PC-3 (cell line): Measurements from ENCODE around the gene MUL1.

ENCODE experiments used
- CTCF ChIP-seq: fragments of 300-600 bp; sonication (generic); conservative IDR thresholded peaks from 2 replicates; pipeline ENCODE4 v1.5.1; 2017; ENCODE audit warnings: antibody characterized with exemption, low read depth, mild to moderate bottlenecking, low read length
- EZH2 ChIP-seq: fragments of 300-600 bp; sonication (generic); IDR thresholded peaks from one replicate; pipeline ENCODE4 v1.6.1; 2017; ENCODE audit warnings: antibody characterized with exemption, mild to moderate bottlenecking, low read length; ENCODE audit not compliant: unreplicated experiment

- TF ChIP-seq CTCF (no peak), EZH2 (no peak)
Observed at GRCh38 chr1:20530901-20531300, 22.9 kb upstream of the MUL1 start.
